RWPE2 (cell line): ENCODE measurements around the gene WNT11.

Experiments used
- ATAC-seq: fragments of 200-7000 bp; cut with Tn5 transposase; 3 replicates; pipeline ENCODE4 v1.9.1; 2021; ENCODE audit warnings: low read depth
- DNase-seq: peaks from one replicate; pipeline ENCODE4 v3.0.0-alpha.2; 2020; ENCODE audit warnings: low spot score
- H3K27ac ChIP-seq: fragments of 450-650 bp; 2 replicates; pipeline ENCODE4 v1.5.1; 2017; ENCODE audit warnings: mild to moderate bottlenecking; ENCODE audit not compliant: poor library complexity, severe bottlenecking
- H3K27me3 ChIP-seq: fragments of 250-450 bp; sonication (Bioruptor Pico); 2 replicates; pipeline ENCODE4 v1.5.1; 2021; ENCODE audit warnings: mild to moderate bottlenecking, moderate library complexity; ENCODE audit not compliant: insufficient read depth, poor library complexity, severe bottlenecking
- H3K36me3 ChIP-seq: fragments of 250-450 bp; sonication (Bioruptor Pico); 2 replicates; pipeline ENCODE4 v1.5.1; 2020; ENCODE audit warnings: low read depth, mild to moderate bottlenecking, moderate library complexity
- H3K4me1 ChIP-seq: fragments of 250-450 bp; sonication (Bioruptor Pico); 2 replicates; pipeline ENCODE4 v1.5.1; 2021; ENCODE audit warnings: mild to moderate bottlenecking, moderate library complexity; ENCODE audit not compliant: insufficient read depth, poor library complexity, severe bottlenecking
- H3K4me3 ChIP-seq: fragments of 250-450 bp; sonication (Bioruptor Pico); 2 replicates; pipeline ENCODE4 v1.5.1; 2021; ENCODE audit warnings: mild to moderate bottlenecking, moderate library complexity; ENCODE audit not compliant: severe bottlenecking
- H3K9me3 ChIP-seq: fragments of 250-450 bp; sonication (Bioruptor Pico); 2 replicates; pipeline ENCODE4 v1.5.1; 2021; ENCODE audit warnings: mild to moderate bottlenecking, moderate library complexity; ENCODE audit not compliant: severe bottlenecking
- TF ChIP-seq, protein P1 (sequence below): fragments of 450-650 bp; IDR thresholded peaks from one replicate; pipeline ENCODE4 v1.5.1; 2017; ENCODE audit warnings: mild to moderate bottlenecking, moderate library complexity; ENCODE audit not compliant: poor library complexity, severe bottlenecking

WNT11 gene

DNA sequence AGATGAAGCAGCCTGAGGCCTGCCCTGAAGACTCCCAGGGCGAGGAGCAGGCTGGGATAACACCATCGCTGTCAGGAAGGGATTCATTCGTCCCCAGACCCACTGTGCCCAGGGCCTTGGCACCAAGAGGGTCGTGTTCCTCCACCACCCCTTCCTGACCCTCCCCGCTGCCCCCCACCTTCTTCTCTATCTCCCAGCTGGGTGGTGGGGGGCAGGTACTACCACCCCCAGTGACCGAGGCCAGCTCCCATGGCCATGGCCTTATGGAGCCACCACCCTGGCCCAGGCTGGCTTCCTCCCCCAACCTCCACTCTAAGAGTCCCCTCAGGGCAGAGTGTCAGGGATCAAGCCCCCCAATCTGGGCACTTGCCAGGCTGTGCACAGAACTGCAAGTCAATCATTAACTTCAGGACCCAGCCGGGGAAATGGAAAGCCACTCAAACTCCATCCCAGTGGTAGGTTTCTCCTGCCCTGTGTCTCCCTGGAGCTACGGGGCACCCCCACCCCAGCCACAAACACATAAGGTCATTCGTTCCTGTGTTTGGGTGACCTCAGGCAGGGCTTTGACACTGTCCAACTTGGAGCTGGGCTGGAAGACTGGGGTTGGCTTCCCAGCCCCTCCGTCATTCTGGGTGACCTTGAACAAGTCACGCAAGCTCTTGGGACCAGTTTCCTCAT is 33.3 kb upstream of the WNT11 start:
- Histone ChIP-seq H3K4me3 (no peak overlapping the region), H3K4me1 (no peaks in the 10 kb centered on the region), H3K9me3 (no peaks in the 10 kb centered on the region), H3K27ac (no peak overlapping the region), H3K27me3 (no peaks in the 10 kb centered on the region), H3K36me3 (no peaks in the 10 kb centered on the region)
- TF ChIP-seq, protein P1, sequence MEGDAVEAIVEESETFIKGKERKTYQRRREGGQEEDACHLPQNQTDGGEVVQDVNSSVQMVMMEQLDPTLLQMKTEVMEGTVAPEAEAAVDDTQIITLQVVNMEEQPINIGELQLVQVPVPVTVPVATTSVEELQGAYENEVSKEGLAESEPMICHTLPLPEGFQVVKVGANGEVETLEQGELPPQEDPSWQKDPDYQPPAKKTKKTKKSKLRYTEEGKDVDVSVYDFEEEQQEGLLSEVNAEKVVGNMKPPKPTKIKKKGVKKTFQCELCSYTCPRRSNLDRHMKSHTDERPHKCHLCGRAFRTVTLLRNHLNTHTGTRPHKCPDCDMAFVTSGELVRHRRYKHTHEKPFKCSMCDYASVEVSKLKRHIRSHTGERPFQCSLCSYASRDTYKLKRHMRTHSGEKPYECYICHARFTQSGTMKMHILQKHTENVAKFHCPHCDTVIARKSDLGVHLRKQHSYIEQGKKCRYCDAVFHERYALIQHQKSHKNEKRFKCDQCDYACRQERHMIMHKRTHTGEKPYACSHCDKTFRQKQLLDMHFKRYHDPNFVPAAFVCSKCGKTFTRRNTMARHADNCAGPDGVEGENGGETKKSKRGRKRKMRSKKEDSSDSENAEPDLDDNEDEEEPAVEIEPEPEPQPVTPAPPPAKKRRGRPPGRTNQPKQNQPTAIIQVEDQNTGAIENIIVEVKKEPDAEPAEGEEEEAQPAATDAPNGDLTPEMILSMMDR: no peak
- DNase-seq (no peak), ATAC-seq (no peak)

DNA sequence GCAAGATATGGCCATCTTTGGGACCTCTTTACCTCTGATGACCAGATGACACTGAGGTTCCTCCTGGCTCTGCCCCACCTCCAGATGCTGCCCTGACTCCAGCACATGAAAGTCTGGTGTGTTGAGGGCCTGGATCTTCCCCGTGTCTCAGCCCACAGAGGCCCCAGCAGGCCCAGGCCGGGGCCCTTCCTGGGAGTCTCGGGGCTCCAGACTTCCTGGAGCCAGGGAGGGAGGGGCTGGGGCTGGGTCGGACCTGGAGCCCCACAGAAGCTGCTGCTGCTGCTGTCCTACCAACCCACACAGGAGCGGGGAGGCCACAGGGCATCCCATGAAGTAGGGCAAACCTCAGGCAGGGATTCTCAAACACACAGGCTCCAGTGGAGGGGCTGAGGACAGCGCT is 32.2 kb upstream of the WNT11 start:
- DNase-seq (no peak), ATAC-seq (no peak)
- Histone ChIP-seq H3K27ac (no peak overlapping the region), H3K4me1 (no peaks in the 10 kb centered on the region), H3K9me3 (no peaks in the 10 kb centered on the region), H3K36me3 (no peaks in the 10 kb centered on the region), H3K4me3 (no peak overlapping the region), H3K27me3 (no peaks in the 10 kb centered on the region)
- TF ChIP-seq, protein P1: no peak

DNA sequence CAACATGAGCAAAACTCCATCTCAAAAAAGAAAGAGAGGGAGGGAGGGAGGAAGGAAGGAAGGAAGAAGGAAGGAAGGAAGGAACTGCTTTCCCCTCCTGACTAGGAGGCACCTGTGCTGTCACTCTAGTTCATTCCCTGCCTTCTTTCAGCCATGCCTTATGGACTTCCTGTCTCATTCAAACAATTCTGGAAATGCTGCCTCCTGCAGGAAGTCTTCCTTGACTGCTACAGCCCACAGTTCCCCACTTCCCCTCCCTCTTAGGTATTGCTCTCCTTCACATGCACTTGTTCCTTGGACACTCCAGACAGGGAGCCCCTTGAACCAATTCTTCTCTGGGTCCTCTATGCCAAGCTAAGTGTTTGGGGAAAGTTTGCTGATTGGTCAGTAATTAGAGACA is 31.6 kb upstream of the WNT11 start:
- Histone ChIP-seq H3K27me3 (no peaks in the 10 kb centered on the region), H3K4me3 (no peak overlapping the region), H3K4me1 (no peaks in the 10 kb centered on the region), H3K36me3 (no peaks in the 10 kb centered on the region), H3K9me3 (no peaks in the 10 kb centered on the region), H3K27ac (no peak overlapping the region)
- DNase-seq (no peak), ATAC-seq (no peak)
- TF ChIP-seq, protein P1: no peak

DNA sequence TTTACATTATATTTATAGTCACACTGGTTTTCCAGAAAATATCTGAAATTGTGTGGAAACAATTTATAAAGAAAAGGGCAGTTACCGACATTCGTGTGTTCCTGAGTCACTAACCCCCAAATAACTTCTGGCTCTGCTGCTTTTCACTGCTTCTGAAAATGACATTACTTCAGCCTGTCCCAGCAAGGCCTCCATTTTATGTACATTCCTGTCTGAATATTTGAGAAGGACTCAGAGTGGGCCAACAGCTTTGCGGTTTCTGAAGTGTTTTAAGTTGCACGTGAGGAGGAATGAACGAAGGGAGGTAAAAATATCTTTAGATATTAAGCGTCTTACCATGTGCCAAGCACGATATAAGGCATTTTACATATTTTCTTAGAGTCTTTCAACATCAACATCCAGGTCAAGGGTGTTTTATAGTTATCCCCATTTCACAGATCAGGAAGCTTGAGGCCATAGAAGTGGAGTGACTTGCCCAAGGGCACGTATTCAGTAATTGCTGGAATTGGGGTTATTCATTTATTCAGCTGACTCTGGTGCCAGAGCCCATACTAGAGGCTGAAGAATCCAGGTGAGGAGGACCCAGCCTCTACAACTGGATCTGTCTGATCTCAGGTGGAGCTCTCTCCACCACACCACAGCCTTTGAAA is 30.8 kb upstream of the WNT11 start:
- Histone ChIP-seq H3K4me1 (no peaks in the 10 kb centered on the region), H3K27me3 (no peaks in the 10 kb centered on the region), H3K4me3 (no peak overlapping the region), H3K36me3 (no peaks in the 10 kb centered on the region), H3K27ac (no peak overlapping the region), H3K9me3 (no peaks in the 10 kb centered on the region)
- ATAC-seq (no peak), DNase-seq (no peak)
- TF ChIP-seq, protein P1: no peak
